Prostate gland (tissue), 2 donors: Measurements from ENCODE around the gene TMEM8B. TPM values are rescaled to one million over a fixed set of nuclear protein-coding genes. Genes with fewer than 3 reads are reported as not detected.
A peak's percentile ranks its signal among the peaks of the same experiment; 100 is the strongest.

Source experiments
- DNase-seq: peaks from one replicate; pipeline ENCODE4 v3.0.0-alpha.2; 2019; ENCODE audit warnings: low spot score
- H3K27ac ChIP-seq, 2 donors: fragments of 200-600 bp; sonication (generic); 2 replicates each; pipeline ENCODE4 v1.5.1; 2017 to 2019
- H3K27me3 ChIP-seq: fragments of 200-600 bp; sonication (generic); replicated peaks from 2 replicates; pipeline ENCODE4 v1.5.1; 2019; ENCODE audit not compliant: insufficient read depth
- H3K36me3 ChIP-seq, 2 donors: fragments of 200-600 bp; sonication (generic); 1 replicate in 1 of 2; 2 replicates in 1 of 2; pipeline versions ENCODE4 v1.5.1 to v1.8.1; 2017 to 2019
- H3K4me1 ChIP-seq: fragments of 200-600 bp; sonication (generic); replicated peaks from 2 replicates; pipeline ENCODE4 v1.5.1; 2019
- H3K4me3 ChIP-seq, 2 donors: fragments of 200-600 bp; sonication (generic); 2 replicates each; pipeline ENCODE4 v1.5.1; 2017 to 2019
- H3K9me3 ChIP-seq: fragments of 200-600 bp; sonication (generic); 2 replicates; pipeline ENCODE4 v1.5.1; 2017
- CTCF ChIP-seq, 4 experiments: fragments of 200-600 bp in 2 of 4; fragments of 450-650 bp in 2 of 4; sonication (generic) in 2 of 4; IDR thresholded peaks; 1 replicate in 3 of 4; 2 replicates in 1 of 4; pipeline ENCODE4 v1.5.1; 2016 to 2019; ENCODE audit warnings: antibody characterized with exemption in 4 of 4, mild to moderate bottlenecking in 2 of 4, moderate library complexity in 2 of 4
- POLR2A ChIP-seq: fragments of 450-650 bp; IDR thresholded peaks from one replicate; pipeline ENCODE4 v1.6.1; 2016; ENCODE audit warnings: antibody characterized with exemption, mild to moderate bottlenecking
- POLR2AphosphoS5 ChIP-seq: sonication (generic); formaldehyde crosslinking; IDR thresholded peaks from one replicate; pipeline ENCODE4 v1.6.1; 2017; ENCODE audit warnings: antibody characterized with exemption
- WGBS: methylation state at CpG from one replicate; pipeline ENCODE4 v1.1.5; 2018; 5-methylcytosine and 5-hydroxymethylcytosine counted together
- intact Hi-C: fragments of 100-400 bp; cut with DNase I; formaldehyde crosslinking; loops from one replicate; pipeline ENCODE4 v1.14.2; 2022
- total RNA-seq, 2 donors: library from RNA; depleted of rRNA; stranded (reverse); fragments of >200 nt; gene quantifications; one replicate each; pipeline ENCODE4 v1.1.0, GENCODE V29; 2016

TMEM8B gene
- total RNA-seq, 2 donors from 2014 or later: 15.8 to 25.9 TPM

GRCh38 chr9:35832814-35833213 is 3.8 kb downstream of the TMEM8B start:
- Histone ChIP-seq H3K36me3 (no peaks in the 10 kb centered on the region), H3K4me1 (peaks cover 36% of the 10 kb centered on the region), H3K4me3 (no peak overlapping the region), H3K27me3 (no peaks in the 10 kb centered on the region), H3K9me3 (no peaks in the 10 kb centered on the region), H3K27ac (peak overlapping the region; percentile 83 to 99)
- intact Hi-C loops: no loop called here
- TF ChIP-seq CTCF (IDR thresholded peaks at IDR 0.05): no peak
- TF ChIP-seq POLR2AphosphoS5: peak; percentile 77
- 54% methylated on average over 5 of the region's 5 CpGs for WGBS
- DNase-seq: peak; percentile 83

- intact Hi-C loops: no loop called here
- no peak for DNase-seq
- WGBS: 77% methylated on average over 14 of the region's 14 CpGs
- Histone ChIP-seq H3K27me3 (no peaks in the 10 kb centered on the region), H3K4me3 (no peak overlapping the region), H3K27ac (peak overlapping the region; percentile 83 to 99), H3K36me3 (no peaks in the 10 kb centered on the region), H3K9me3 (no peaks in the 10 kb centered on the region), H3K4me1 (peaks cover 36% of the 10 kb centered on the region)
- TF ChIP-seq POLR2A: no peak
- TF ChIP-seq CTCF (IDR thresholded peaks at IDR 0.05): no peak
- TF ChIP-seq POLR2AphosphoS5: no peak
Measured at GRCh38 chr9:35834260-35835215, 5.5 kb downstream of the TMEM8B start.

- DNase-seq: no peak
- Histone ChIP-seq H3K36me3 (no peaks in the 10 kb centered on the region), H3K4me1 (peaks cover 33% of the 10 kb centered on the region), H3K27ac (no peak overlapping the region), H3K9me3 (no peaks in the 10 kb centered on the region), H3K27me3 (no peaks in the 10 kb centered on the region), H3K4me3 (no peak overlapping the region)
- intact Hi-C loops: no loop called here
- WGBS: 93% methylated on average over 3 of the region's 3 CpGs
- TF ChIP-seq POLR2A: no peak
- peak in 2 of 4 experiments; percentile 5 to 17 for TF ChIP-seq CTCF (IDR thresholded peaks at IDR 0.05)
Measured at GRCh38 chr9:35835216-35835632, 6.2 kb downstream of the TMEM8B start.

DNA sequence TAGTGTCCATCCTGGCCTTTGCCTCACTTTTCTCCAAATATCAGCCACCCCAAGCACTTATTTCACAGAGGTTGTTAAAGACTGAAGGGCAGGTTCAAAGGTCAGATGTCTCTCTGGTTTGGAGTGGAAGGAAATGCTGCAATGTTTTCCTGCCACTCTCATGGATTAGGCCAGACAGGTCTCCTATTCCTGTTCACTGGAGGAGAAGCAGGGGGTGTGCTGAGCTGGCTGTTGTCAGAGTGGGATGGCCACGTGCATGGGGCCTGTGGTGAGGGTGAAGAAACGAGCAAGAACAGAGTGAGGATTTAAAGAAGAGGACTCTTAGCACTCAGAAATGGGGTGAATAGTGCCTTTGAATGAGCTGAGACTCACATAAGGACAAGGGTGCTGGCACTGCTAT is 6.7 kb downstream of the TMEM8B start:
- no peak overlapping the region for H3K4me3 ChIP-seq
- H3K36me3 ChIP-seq: no peaks in the 10 kb centered on the region
- no peaks in the 10 kb centered on the region for H3K27me3 ChIP-seq
- TF ChIP-seq POLR2AphosphoS5 (no peak), POLR2A (no peak)
- DNase-seq: no peak
- H3K9me3 ChIP-seq: no peaks in the 10 kb centered on the region
- H3K27ac ChIP-seq: no peak overlapping the region
- 83% methylated on average over 2 of the region's 2 CpGs for WGBS
- intact Hi-C loops: no loop called here
- H3K4me1 ChIP-seq: peaks cover 29% of the 10 kb centered on the region

- H3K27ac ChIP-seq: no peak overlapping the region
- 95% methylated on average over 5 of the region's 5 CpGs for WGBS
- no peaks in the 10 kb centered on the region for H3K9me3 ChIP-seq
- no peak for TF ChIP-seq POLR2AphosphoS5
- no peak for TF ChIP-seq CTCF (IDR thresholded peaks at IDR 0.05)
- TF ChIP-seq POLR2A: no peak
- no peak overlapping the region for H3K4me3 ChIP-seq
- peaks cover 23% of the 10 kb centered on the region for H3K4me1 ChIP-seq
- intact Hi-C loops: no loop called here
- no peak for DNase-seq
- H3K27me3 ChIP-seq: no peaks in the 10 kb centered on the region
- no peaks in the 10 kb centered on the region for H3K36me3 ChIP-seq
Measured at GRCh38 chr9:35836595-35836994, 7.6 kb downstream of the TMEM8B start.
